ENCODE measurements around the gene OR10G4. TPM values are rescaled to one million over a fixed set of nuclear protein-coding genes. Genes with fewer than 3 reads are reported as not detected.

Gene OR10G4, protein sequence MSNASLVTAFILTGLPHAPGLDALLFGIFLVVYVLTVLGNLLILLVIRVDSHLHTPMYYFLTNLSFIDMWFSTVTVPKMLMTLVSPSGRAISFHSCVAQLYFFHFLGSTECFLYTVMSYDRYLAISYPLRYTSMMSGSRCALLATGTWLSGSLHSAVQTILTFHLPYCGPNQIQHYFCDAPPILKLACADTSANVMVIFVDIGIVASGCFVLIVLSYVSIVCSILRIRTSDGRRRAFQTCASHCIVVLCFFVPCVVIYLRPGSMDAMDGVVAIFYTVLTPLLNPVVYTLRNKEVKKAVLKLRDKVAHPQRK
- total RNA-seq (2016; rRNA removed; fragmentation: Illumina TruSeq; extraction: Trizol) (not detected in 2 replicates), polyA plus RNA-seq (2011; rRNA removed) (not detected in 2 replicates), polyA minus RNA-seq (2011; rRNA and poly(A)+ RNA removed; ENCODE audit: low replicate concordance) (not detected in 2 replicates), Bru-seq, nascent RNA (not detected), BruChase-seq, experiment 1, labeled RNA remaining after a 6-hour chase (not detected), BruChase-seq, experiment 2, labeled RNA remaining after a 2-hour chase (not detected)
- not detected in 2 replicates for total RNA-seq (2016; cell fraction: cytosol; rRNA removed; fragmentation: Illumina TruSeq; extraction: Trizol; ENCODE audit: low read depth)
- total RNA-seq (2016; cell fraction: insoluble cytoplasmic fraction; rRNA removed; fragmentation: Illumina TruSeq; extraction: Trizol), result not detected in 2 replicates
- total RNA-seq (2016; cell fraction: membrane; rRNA removed; fragmentation: Illumina TruSeq; extraction: Trizol), result not detected in 2 replicates
- not detected in 2 replicates for total RNA-seq (2016; cell fraction: nucleus; rRNA removed; fragmentation: Illumina TruSeq; extraction: Trizol)
- not detected in 2 replicates for polyA plus RNA-seq (2011; cell fraction: cytosol; rRNA removed)
- polyA plus RNA-seq (2011; cell fraction: nucleus; rRNA removed), result not detected in 2 replicates
- polyA plus RNA-seq (2012), result not detected in 2 replicates
- not detected in 2 replicates for polyA plus RNA-seq (2016; cell fraction: cytosol; fragmentation: Illumina TruSeq; extraction: Trizol; ENCODE audit: low read depth)
- not detected in 2 replicates for polyA plus RNA-seq (2016; cell fraction: insoluble cytoplasmic fraction; fragmentation: Illumina TruSeq; extraction: Trizol; ENCODE audit: low read depth)
- polyA plus RNA-seq (2016; cell fraction: membrane; fragmentation: Illumina TruSeq; extraction: Trizol; ENCODE audit: low read depth), result not detected in 2 replicates
- not detected in 2 replicates for polyA plus RNA-seq (2016; cell fraction: nucleus; fragmentation: Illumina TruSeq; extraction: Trizol; ENCODE audit: insufficient read depth, low read depth)
- not detected in 2 replicates for polyA minus RNA-seq (2011; cell fraction: cytosol; rRNA and poly(A)+ RNA removed)
- not detected in 2 replicates for polyA minus RNA-seq (2011; cell fraction: nucleus; rRNA and poly(A)+ RNA removed)
- long read RNA-seq, experiment 1, result 0 reads
- long read RNA-seq, experiment 2, result 0 reads

- in situ Hi-C loops (cut with HindIII; ENCODE audit: extremely low pct_ligation_motif_present, low pct_unique_long_range_greater_than_20kb), result no loop called here
- H3K9me3 ChIP-seq (ENCODE audit: low read length), result no peaks in the 10 kb centered on the region
- H3K9ac ChIP-seq (ENCODE audit: insufficient read depth, low read depth, low read length), result no peak within 1 kb of the TSS
- ATAC-seq (no peak), FAIRE-seq (no peak), DNase-seq (ENCODE audit: low spot score) (no peak)
- no peak within 1 kb of the TSS for H3K27ac ChIP-seq (ENCODE audit: extremely low read length, insufficient read depth, low read length)
- CTCF ChIA-PET (ENCODE audit: low intra/inter-chr PET ratio, low total read pairs), result no interaction called here
- no peak within 1 kb of the TSS for H2AFZ ChIP-seq (ENCODE audit: low read length)
- H3K4me2 ChIP-seq (ENCODE audit: low read depth, low read length), result no peak within 1 kb of the TSS
- POLR2A ChIA-PET, result no interaction called here
- H3K4me1 ChIP-seq (ENCODE audit: insufficient read depth, low read length), result no peaks in the 10 kb centered on the region
- intact Hi-C loops (cut with micrococcal nuclease; ENCODE audit: unreplicated experiment), result no loop called here
- no peaks in the 10 kb centered on the region for H4K20me1 ChIP-seq (ENCODE audit: insufficient read depth, low read length)
- no peaks in the 10 kb centered on the region for H3K36me3 ChIP-seq (replicated peaks in 1 of 2; ENCODE audit: control insufficient read depth in 1 of 2, insufficient read depth in 2 of 2, low read length in 2 of 2)
- H3K4me3 ChIP-seq (replicated peaks in 1 of 3; ENCODE audit: insufficient read depth in 1 of 3, low read depth in 2 of 3, low read length in 3 of 3), result no peak within 1 kb of the TSS
- H3K79me2 ChIP-seq (ENCODE audit: insufficient read depth, low read length), result no peaks in the 10 kb centered on the region
- WGBS (ENCODE audit: low lambda C conversion rate), result 4% methylated on average over 2 of the region's 2 CpGs
- BruUV-seq (replicated peaks), result no TSS peak
- H3K27me3 ChIP-seq (ENCODE audit: control insufficient read depth in 1 of 2, insufficient read depth in 2 of 2, low read length in 2 of 2), result no peaks in the 10 kb centered on the region
- TF ChIP-seq ZBTB20 (CRISPR knock-in tag; IDR thresholded peaks at IDR 0.05; ENCODE audit: borderline replicate concordance, low read depth) (no peak), ZNF234 (CRISPR knock-in tag; conservative IDR thresholded peaks at IDR 0.05) (no peak), TSC22D2 (CRISPR knock-in tag; IDR thresholded peaks at IDR 0.05; ENCODE audit: borderline replicate concordance) (no peak), ZFYVE20 (CRISPR knock-in tag; IDR thresholded peaks at IDR 0.05; ENCODE audit: borderline replicate concordance, low read depth) (no peak), SRSF4 (IDR thresholded peaks at IDR 0.05; ENCODE audit: low read depth, low read length, poor library complexity, severe bottlenecking) (no peak), SRY (CRISPR knock-in tag; IDR thresholded peaks at IDR 0.05) (no peak), SNAPC4 (CRISPR knock-in tag; IDR thresholded peaks at IDR 0.05) (no peak), ZNF484 (CRISPR knock-in tag; IDR thresholded peaks at IDR 0.05; ENCODE audit: borderline replicate concordance, low read depth) (no peak), HDAC2 (CRISPR knock-in tag; IDR thresholded peaks at IDR 0.05) (no peak), ZNF773 (CRISPR knock-in tag; IDR thresholded peaks at IDR 0.05; ENCODE audit: borderline replicate concordance) (no peak), ZKSCAN5 (CRISPR knock-in tag; IDR thresholded peaks at IDR 0.05) (no peak), ZNF563 (CRISPR knock-in tag; IDR thresholded peaks at IDR 0.05) (no peak), BATF2 (CRISPR knock-in tag; IDR thresholded peaks at IDR 0.05) (no peak), ZNF44 (CRISPR knock-in tag; IDR thresholded peaks at IDR 0.05) (no peak), ZNF24 (IDR thresholded peaks at IDR 0.05) (no peak)
These were observed at the start of gene OR10G4 for GRCh38 chr11:124012697-124013096. TSS of gene OR10G4 (plus strand) at chr11:124012997. CDS start at chr11:124015575, 2,578 bp downstream.

Data from HepG2 (cell line).